ENCODE data around the gene LARGE1. TPM values are rescaled to one million over a fixed set of nuclear protein-coding genes. Genes with fewer than 3 reads are reported as not detected.

Gene LARGE1
- total and polyA plus RNA-seq, 9 of the 15 experiments (the other 6 are each of a cell fraction or from before 2014, with no cell fraction given): 0.01 to 0.66 (median 0.14) TPM; not detected in 2

- BruUV-seq (replicated peaks): no TSS peak
- ChIA-PET CTCF (ENCODE audit: low intra/inter-chr PET ratio) (no interaction called here), POLR2A (no interaction called here)
- in situ Hi-C loops (cut with MboI) (no loop called here), intact Hi-C loops (cut with micrococcal nuclease) (no loop called here)
- Histone ChIP-seq H3K36me3 (ENCODE audit: control insufficient read depth, insufficient read depth, low read length) (no peaks in the 10 kb centered on the region), H3K4me2 (ENCODE audit: insufficient read depth, low read length) (no peak overlapping the region), H3K9me1 (ENCODE audit: control insufficient read depth, insufficient read depth, low read length) (no peaks in the 10 kb centered on the region), H3K4me1 (replicated peaks in 1 of 2; ENCODE audit: control insufficient read depth in 2 of 2, insufficient read depth in 2 of 2, low read length in 2 of 2) (no peaks in the 10 kb centered on the region), H2AFZ (ENCODE audit: low read depth, low read length) (no peak overlapping the region), H3K79me2 (ENCODE audit: control insufficient read depth, insufficient read depth, low read length) (no peaks in the 10 kb centered on the region), H3K9ac (ENCODE audit: insufficient read depth in 1 of 2, low read depth in 2 of 2, low read length in 2 of 2) (no peak overlapping the region), H3K4me3 (no peak overlapping the region), H3K9me3 (replicated peaks; ENCODE audit: control insufficient read depth, insufficient read depth, low read depth, low read length) (no peaks in the 10 kb centered on the region), H3K27me3 (ENCODE audit: control insufficient read depth in 2 of 2, insufficient read depth in 2 of 2, low read length in 2 of 2) (no peaks in the 10 kb centered on the region), H3K27ac (ENCODE audit: extremely low read depth, low read depth, low read length) (no peak overlapping the region), H4K20me1 (replicated peaks; ENCODE audit: control insufficient read depth, insufficient read depth, low read length) (no peaks in the 10 kb centered on the region)
- no peak for FAIRE-seq
- no peak for ATAC-seq
- DNase-seq (ENCODE audit: extremely low read depth in 1 of 4, low spot score in 3 of 4): peak in 1 of 4 experiments; percentile 7
- WGBS (ENCODE audit: insufficient coverage, low coverage, missing lambda C conversion rate): 2% methylated on average over 7 of the region's 10 CpGs
- no peak for TF ChIP-seq SNAPC5 (CRISPR knock-in tag; IDR thresholded peaks at IDR 0.05)
- no peak for TF ChIP-seq CEBPB (tag; IDR thresholded peaks at IDR 0.05)
- no peak for TF ChIP-seq NR2C1 (IDR thresholded peaks at IDR 0.05)
- TF ChIP-seq NR2C1 (tag; IDR thresholded peaks at IDR 0.05): no peak
- TF ChIP-seq MTA1 (IDR thresholded peaks at IDR 0.05; ENCODE audit: borderline replicate concordance): no peak
- no peak for TF ChIP-seq NCOA6 (IDR thresholded peaks at IDR 0.05)
- TF ChIP-seq JUND (IDR thresholded peaks at IDR 0.05; ENCODE audit: borderline replicate concordance, low read depth, low read length): no peak
- TF ChIP-seq JUND (tag; IDR thresholded peaks at IDR 0.05; ENCODE audit: borderline replicate concordance, low read depth, low read length): no peak
- no peak for TF ChIP-seq VEZF1 (CRISPR knock-in tag; IDR thresholded peaks at IDR 0.05)
- peak; percentile 4 for TF ChIP-seq MEIS2 (IDR thresholded peaks at IDR 0.05; ENCODE audit: partially characterized antibody)
- no peak for TF ChIP-seq ZNF512 (tag; IDR thresholded peaks at IDR 0.05)
- no peak for TF ChIP-seq HDAC1 (IDR thresholded peaks at IDR 0.05)
- no peak for TF ChIP-seq RBM14 (IDR thresholded peaks at IDR 0.05; ENCODE audit: borderline replicate concordance, insufficient read depth, low read depth, low read length)
- no peak for TF ChIP-seq PBX2 (CRISPR knock-in tag; IDR thresholded peaks at IDR 0.05; ENCODE audit: low read depth)
- 0 out of 2 replicates have a peak, but pooled peaks have one; percentile 27 for TF ChIP-seq PBX2 (tag; conservative IDR thresholded peaks at IDR 0.05; ENCODE audit: low read depth)
- no peak for TF ChIP-seq MBD2 (IDR thresholded peaks at IDR 0.05; ENCODE audit: borderline replicate concordance, low read depth)
Observed at GRCh38 chr22:33381531-33382406, 538.5 kb downstream of the LARGE1 start.

All from K562 (cell line).